Neural cell (in vitro differentiated cells): ENCODE data around the gene TGFBR2. TPM values are rescaled to one million over a fixed set of nuclear protein-coding genes. Genes with fewer than 3 reads are reported as not detected.

Source experiments
- H2AFZ ChIP-seq: fragments of 200-600, 300-800 bp; sonication (generic), shearing (Covaris generic); 2 replicates; pipeline ENCODE4 v1.6.0; 2014; ENCODE audit warnings: low read depth, mild to moderate bottlenecking, antibody characterized with exemption, low read length, moderate library complexity
- H3F3A ChIP-seq: fragments of 200-600 bp; shearing (Covaris generic); 2 replicates; pipeline ENCODE4 v1.6.1; 2016; ENCODE audit warnings: mild to moderate bottlenecking, moderate library complexity, mixed read lengths, antibody characterized with exemption, low read length; ENCODE audit not compliant: insufficient read depth, poor library complexity, severe bottlenecking
- H3K27ac ChIP-seq: fragments of 200-600, 300-800 bp; sonication (generic), shearing (Covaris generic); 2 replicates; pipeline ENCODE4 v1.5.1; 2014; ENCODE audit warnings: mild to moderate bottlenecking, low read length, moderate library complexity
- H3K27me3 ChIP-seq: fragments of 300-800, 200-600 bp; sonication (generic), shearing (Covaris generic); 2 replicates; pipeline ENCODE4 v1.6.0; 2014; ENCODE audit warnings: mild to moderate bottlenecking, low read depth, low read length, moderate library complexity; ENCODE audit not compliant: insufficient read depth
- H3K36me3 ChIP-seq: fragments of 300-800, 200-600 bp; sonication (generic), shearing (Covaris generic); 2 replicates; pipeline ENCODE4 v1.5.1; 2014; ENCODE audit warnings: mild to moderate bottlenecking, antibody characterized with exemption, low read length, moderate library complexity; ENCODE audit not compliant: insufficient read depth
- H3K4me2 ChIP-seq: fragments of 300-800, 200-600 bp; sonication (generic), shearing (Covaris generic); 2 replicates; pipeline ENCODE4 v1.6.0; 2014; ENCODE audit warnings: mild to moderate bottlenecking, low read length
- H3K4me3 ChIP-seq: fragments of 300-800, 200-600 bp; sonication (generic), shearing (Covaris generic); 2 replicates; pipeline ENCODE4 v1.5.1; 2014; ENCODE audit warnings: mild to moderate bottlenecking, low read length, moderate library complexity
- H3K79me2 ChIP-seq: fragments of 200-600 bp; shearing (Covaris generic); replicated peaks from 2 replicates; pipeline ENCODE4 v1.6.0; 2014; ENCODE audit warnings: mild to moderate bottlenecking, low read length, moderate library complexity; ENCODE audit not compliant: insufficient read depth
- H3K9ac ChIP-seq: fragments of 300-800, 200-600 bp; sonication (generic), shearing (Covaris generic); 2 replicates; pipeline ENCODE4 v1.6.1; 2016; ENCODE audit warnings: mild to moderate bottlenecking, low read length, mixed read lengths
- H3K9me2 ChIP-seq: fragments of 200-600 bp; shearing (Covaris generic); 2 replicates; pipeline ENCODE4 v1.6.1; 2016; ENCODE audit warnings: mild to moderate bottlenecking, low read length, mixed read lengths; ENCODE audit not compliant: insufficient read depth
- H3K9me3 ChIP-seq: fragments of 200-600, 300-800 bp; sonication (generic), shearing (Covaris generic); 2 replicates; pipeline ENCODE4 v1.6.1; 2016; ENCODE audit warnings: mild to moderate bottlenecking, mixed run types, low read length, moderate library complexity, mixed read lengths
- H4K20me1 ChIP-seq: fragments of 200-600 bp; shearing (Covaris generic); 2 replicates; pipeline ENCODE4 v1.6.1; 2016; ENCODE audit warnings: mild to moderate bottlenecking, mixed run types; ENCODE audit not compliant: insufficient read depth
- CTCF ChIP-seq: fragments of 450-650 bp; IDR thresholded peaks from 2 replicates; pipeline ENCODE4 v1.5.1; 2014; ENCODE audit warnings: antibody characterized with exemption, mild to moderate bottlenecking, moderate library complexity; ENCODE audit not compliant: poor library complexity, severe bottlenecking
- EP300 ChIP-seq: fragments of 450-650 bp; conservative IDR thresholded peaks from 2 replicates; pipeline ENCODE4 v1.6.1; 2014; ENCODE audit warnings: antibody characterized with exemption, mild to moderate bottlenecking, moderate library complexity; ENCODE audit not compliant: poor library complexity, severe bottlenecking
- EZH2 ChIP-seq: fragments of 200-600, 300-800 bp; shearing (Covaris generic), sonication (generic); IDR thresholded peaks from 2 replicates; pipeline ENCODE4 v1.6.1; 2014; ENCODE audit warnings: antibody characterized with exemption, low read length, borderline replicate concordance, mild to moderate bottlenecking; ENCODE audit not compliant: insufficient read depth, poor library complexity, severe bottlenecking
- MXI1 ChIP-seq: fragments of 450-650 bp; conservative IDR thresholded peaks from 2 replicates; pipeline ENCODE4 v1.6.1; 2014; ENCODE audit warnings: antibody characterized with exemption, mild to moderate bottlenecking; ENCODE audit not compliant: poor library complexity, severe bottlenecking
- POLR2AphosphoS5 ChIP-seq: IDR thresholded peaks from 2 replicates; pipeline ENCODE4 v1.6.1; 2012
- RAD21 ChIP-seq: fragments of 450-650 bp; conservative IDR thresholded peaks from 2 replicates; pipeline ENCODE4 v1.6.1; 2014; ENCODE audit warnings: antibody characterized with exemption, mild to moderate bottlenecking, moderate library complexity
- REST ChIP-seq: IDR thresholded peaks from 2 replicates; pipeline ENCODE4 v1.6.1; 2012; ENCODE audit warnings: borderline replicate concordance
- SMC3 ChIP-seq: fragments of 450-650 bp; conservative IDR thresholded peaks from 2 replicates; pipeline ENCODE4 v1.6.1; 2014; ENCODE audit warnings: antibody characterized with exemption, mild to moderate bottlenecking, moderate library complexity; ENCODE audit not compliant: poor library complexity
- TAF1 ChIP-seq: IDR thresholded peaks from 2 replicates; pipeline ENCODE4 v1.6.1; 2012; ENCODE audit warnings: low read depth
- polyA plus RNA-seq: library from polyadenylated mRNA; depleted of rRNA; stranded (reverse); fragments of >200 nt; gene quantifications from 2 replicates; pipeline ENCODE4 v1.2.3, GENCODE V29; 2014

The TGFBR2 gene
- polyA plus RNA-seq, 1 donor from 2014 or later: not detected

- TF ChIP-seq RAD21: no peak
- no peak for TF ChIP-seq TAF1
- TF ChIP-seq EZH2: no peak
- TF ChIP-seq MXI1: no peak
- TF ChIP-seq EP300: no peak
- no peak for TF ChIP-seq SMC3
- TF ChIP-seq CTCF: no peak
- no peak for TF ChIP-seq REST
- TF ChIP-seq POLR2AphosphoS5: no peak
- no peak overlapping the region for H3K27ac ChIP-seq
- no peaks in the 10 kb centered on the region for H3K79me2 ChIP-seq
- H3F3A ChIP-seq: no peaks in the 10 kb centered on the region
- no peak overlapping the region for H3K4me2 ChIP-seq
- H4K20me1 ChIP-seq: no peaks in the 10 kb centered on the region
- H3K4me3 ChIP-seq: no peak overlapping the region
- H2AFZ ChIP-seq: no peak overlapping the region
- no peaks in the 10 kb centered on the region for H3K36me3 ChIP-seq
- H3K9ac ChIP-seq: no peak overlapping the region
- H3K27me3 ChIP-seq: no peaks in the 10 kb centered on the region
- no peaks in the 10 kb centered on the region for H3K9me3 ChIP-seq
- H3K9me2 ChIP-seq: no peaks in the 10 kb centered on the region
Observed at GRCh38 chr3:30673425-30674341, 67.3 kb downstream of the TGFBR2 start.

GRCh38 chr3:30675006-30675405 is 68.6 kb downstream of the TGFBR2 start:
- H3K79me2 ChIP-seq: no peaks in the 10 kb centered on the region
- no peak overlapping the region for H3K27ac ChIP-seq

More at GRCh38 chr3:30675006-30675405, 68.6 kb downstream of the TGFBR2 start:
- H3F3A ChIP-seq: no peaks in the 10 kb centered on the region
- no peaks in the 10 kb centered on the region for H3K9me2 ChIP-seq
- no peak overlapping the region for H3K4me3 ChIP-seq
- no peaks in the 10 kb centered on the region for H3K36me3 ChIP-seq
- H3K27me3 ChIP-seq: no peaks in the 10 kb centered on the region
- no peaks in the 10 kb centered on the region for H3K9me3 ChIP-seq
- H4K20me1 ChIP-seq: no peaks in the 10 kb centered on the region
- TF ChIP-seq SMC3 (no peak), MXI1 (no peak), EZH2 (no peak), CTCF (no peak), REST (no peak), TAF1 (no peak), EP300 (no peak), POLR2AphosphoS5 (no peak), RAD21 (no peak)
- H2AFZ ChIP-seq: no peak overlapping the region
- H3K9ac ChIP-seq: no peak overlapping the region
- H3K4me2 ChIP-seq: no peak overlapping the region
